Type B pancreatic cell (in vitro differentiated cells): ENCODE results near the gene ADAM12. TPM values are rescaled to one million over a fixed set of nuclear protein-coding genes. Genes with fewer than 3 reads are reported as not detected.
A peak's percentile ranks its signal among the peaks of the same experiment; 100 is the strongest.

Experiments used
- DNase-seq: peaks from one replicate; pipeline ENCODE4 v3.0.0; 2021; ENCODE audit warnings: mixed read lengths; ENCODE audit not compliant: unreplicated experiment; ENCODE audit errors: extremely low spot score
- H3K27ac Mint-ChIP-seq: 2 replicates; pipeline ENCODE4 v1.8.0; 2021; ENCODE audit warnings: mild to moderate bottlenecking, mixed read lengths
- H3K27me3 Mint-ChIP-seq: 2 replicates; pipeline ENCODE4 v1.8.0; 2021; ENCODE audit warnings: mixed read lengths
- H3K36me3 Mint-ChIP-seq: 2 replicates; pipeline ENCODE4 v1.8.0; 2021; ENCODE audit warnings: mixed read lengths
- H3K4me1 Mint-ChIP-seq: one replicate; pipeline ENCODE4 v1.8.0; 2021; ENCODE audit warnings: mixed read lengths; ENCODE audit not compliant: unreplicated experiment
- H3K4me3 Mint-ChIP-seq: 2 replicates; pipeline ENCODE4 v1.8.0; 2021; ENCODE audit warnings: mild to moderate bottlenecking, mixed read lengths
- H3K9me3 Mint-ChIP-seq: 2 replicates; pipeline ENCODE4 v1.8.0; 2021; ENCODE audit warnings: mixed read lengths
- total RNA-seq: library from RNA; stranded (reverse); gene quantifications from 2 replicates; pipeline ENCODE4 v1.2.1, GENCODE V29; 2021; ENCODE audit warnings: low replicate concordance
- TF ChIP-seq, protein P1 (sequence below): fragments of 200-600 bp; sonication (generic); conservative IDR thresholded peaks from 2 replicates; pipeline ENCODE4 v1.5.0; 2021; ENCODE audit warnings: antibody characterized with exemption, mild to moderate bottlenecking

The ADAM12 gene
- total RNA-seq, 1 donor from 2014 or later, result 31.6 TPM

DNA sequence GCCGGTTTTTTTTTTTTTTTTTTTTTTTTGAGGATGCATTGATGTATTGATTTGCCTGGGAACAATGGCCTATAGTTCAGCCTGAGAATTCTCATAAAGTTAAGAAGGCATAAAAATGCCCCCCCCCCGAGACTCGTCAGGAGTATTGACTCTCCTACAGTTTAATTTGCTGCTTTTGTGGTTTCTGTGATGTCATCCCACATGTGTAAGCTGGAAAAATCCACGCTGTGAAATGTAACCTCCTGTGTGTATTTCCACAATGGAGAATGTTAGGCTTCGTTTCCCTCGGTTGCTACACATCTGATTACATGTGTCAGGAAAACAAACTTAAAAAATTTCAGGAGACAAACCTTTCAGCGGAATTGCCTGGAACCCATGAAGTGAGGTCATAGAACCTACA, 374.0 kb downstream of the ADAM12 start:
- TF ChIP-seq, protein P1, sequence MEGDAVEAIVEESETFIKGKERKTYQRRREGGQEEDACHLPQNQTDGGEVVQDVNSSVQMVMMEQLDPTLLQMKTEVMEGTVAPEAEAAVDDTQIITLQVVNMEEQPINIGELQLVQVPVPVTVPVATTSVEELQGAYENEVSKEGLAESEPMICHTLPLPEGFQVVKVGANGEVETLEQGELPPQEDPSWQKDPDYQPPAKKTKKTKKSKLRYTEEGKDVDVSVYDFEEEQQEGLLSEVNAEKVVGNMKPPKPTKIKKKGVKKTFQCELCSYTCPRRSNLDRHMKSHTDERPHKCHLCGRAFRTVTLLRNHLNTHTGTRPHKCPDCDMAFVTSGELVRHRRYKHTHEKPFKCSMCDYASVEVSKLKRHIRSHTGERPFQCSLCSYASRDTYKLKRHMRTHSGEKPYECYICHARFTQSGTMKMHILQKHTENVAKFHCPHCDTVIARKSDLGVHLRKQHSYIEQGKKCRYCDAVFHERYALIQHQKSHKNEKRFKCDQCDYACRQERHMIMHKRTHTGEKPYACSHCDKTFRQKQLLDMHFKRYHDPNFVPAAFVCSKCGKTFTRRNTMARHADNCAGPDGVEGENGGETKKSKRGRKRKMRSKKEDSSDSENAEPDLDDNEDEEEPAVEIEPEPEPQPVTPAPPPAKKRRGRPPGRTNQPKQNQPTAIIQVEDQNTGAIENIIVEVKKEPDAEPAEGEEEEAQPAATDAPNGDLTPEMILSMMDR, result no peak
- DNase-seq, result no peak
- peaks cover 22% of the 10 kb centered on the region for H3K4me1 Mint-ChIP-seq
- no peaks in the 10 kb centered on the region for H3K27me3 Mint-ChIP-seq
- no peak overlapping the region for H3K4me3 Mint-ChIP-seq
- no peak overlapping the region for H3K27ac Mint-ChIP-seq
- H3K36me3 Mint-ChIP-seq, result peaks cover 21% of the 10 kb centered on the region
- no peaks in the 10 kb centered on the region for H3K9me3 Mint-ChIP-seq

DNA sequence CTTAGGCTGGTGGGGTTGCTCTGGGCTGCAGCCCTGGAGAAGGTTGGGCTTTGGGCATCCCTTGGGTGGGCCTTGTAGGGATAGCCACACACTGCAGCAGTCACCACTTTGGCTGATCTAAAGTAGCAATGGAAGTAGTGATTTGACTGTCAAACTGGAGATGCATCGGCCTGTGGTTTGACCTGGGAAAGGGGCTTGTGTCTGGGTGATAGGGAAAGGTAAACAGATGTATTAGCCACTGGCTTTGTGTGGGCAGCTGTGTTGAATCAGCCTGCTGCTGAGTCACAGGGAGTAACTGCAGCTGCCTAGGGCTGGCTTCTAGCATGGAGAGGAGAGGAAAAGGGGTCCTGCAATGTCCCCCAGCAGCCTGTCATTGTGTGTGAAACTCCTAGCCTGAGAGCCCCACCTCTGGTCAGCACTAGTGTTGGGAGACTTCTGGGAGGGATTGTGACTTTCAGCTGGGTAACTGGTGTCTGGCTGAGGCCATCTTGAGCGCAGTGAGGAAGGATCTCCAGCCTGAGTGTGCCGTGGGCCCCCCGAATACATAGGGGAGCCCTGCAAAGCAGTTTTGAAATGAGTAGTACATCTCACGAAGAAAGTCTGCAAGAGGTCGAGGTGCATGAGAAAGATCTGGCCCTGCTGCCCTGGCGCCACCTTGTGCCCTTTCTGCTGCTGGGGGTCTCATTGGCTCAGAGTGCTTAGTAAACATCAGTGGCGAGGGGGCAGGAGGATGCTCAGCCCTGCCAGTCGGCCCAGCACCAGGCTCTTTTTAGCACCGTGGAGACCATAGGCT, 374.6 kb downstream of the ADAM12 start:
- TF ChIP-seq, protein P1, result no peak
- Mint-ChIP-seq H3K36me3 (peaks cover 21% of the 10 kb centered on the region), H3K27ac (peak overlapping the region; percentile 25), H3K4me3 (no peak overlapping the region), H3K27me3 (no peaks in the 10 kb centered on the region), H3K4me1 (peaks cover 28% of the 10 kb centered on the region), H3K9me3 (no peaks in the 10 kb centered on the region)
- no peak for DNase-seq

DNA sequence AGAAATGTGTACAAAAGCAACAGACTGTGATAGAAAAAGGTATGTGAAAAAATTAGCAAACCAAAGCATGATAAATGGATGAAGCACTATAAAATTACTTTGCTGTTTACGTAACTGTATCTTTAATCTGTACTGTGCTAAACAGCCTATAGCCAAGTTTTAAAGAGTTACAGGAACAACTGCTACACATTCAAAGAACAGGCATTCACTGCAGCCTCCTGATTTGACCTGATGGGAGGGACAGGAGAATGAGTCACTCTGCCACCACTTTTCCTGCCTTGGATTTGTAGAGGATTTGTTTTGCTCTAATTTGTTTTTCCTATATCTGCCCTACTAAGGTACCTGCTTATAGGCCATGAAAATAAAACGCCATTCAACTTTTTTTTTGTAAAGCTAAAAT, 375.8 kb downstream of the ADAM12 start:
- Mint-ChIP-seq H3K4me1 (peaks cover 34% of the 10 kb centered on the region), H3K27me3 (no peaks in the 10 kb centered on the region), H3K36me3 (peaks cover 22% of the 10 kb centered on the region), H3K9me3 (no peaks in the 10 kb centered on the region), H3K4me3 (no peak overlapping the region), H3K27ac (no peak overlapping the region)
- TF ChIP-seq, protein P1, result no peak
- no peak for DNase-seq

DNA sequence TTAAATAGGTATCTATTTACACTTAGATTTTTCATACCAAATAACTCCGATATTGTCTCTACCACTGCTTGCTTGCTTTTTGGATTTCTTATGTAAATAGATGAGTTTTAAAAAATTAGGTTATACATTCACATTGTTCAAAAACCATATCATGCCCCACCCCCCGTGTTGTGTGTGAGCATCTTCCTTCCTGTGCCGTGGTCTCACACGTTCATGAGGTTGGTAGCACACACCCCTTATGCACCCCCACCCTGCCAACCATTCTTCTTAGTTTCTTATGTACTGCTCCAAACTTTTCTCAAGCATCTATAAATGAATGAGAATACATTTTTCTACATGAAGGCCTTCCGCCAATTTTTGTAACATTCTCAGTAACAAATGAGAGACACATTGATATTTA, 376.3 kb downstream of the ADAM12 start:
- Mint-ChIP-seq H3K4me3 (no peak overlapping the region), H3K27me3 (no peaks in the 10 kb centered on the region), H3K9me3 (no peaks in the 10 kb centered on the region), H3K36me3 (peaks cover 18% of the 10 kb centered on the region), H3K4me1 (peaks cover 34% of the 10 kb centered on the region), H3K27ac (no peak overlapping the region)
- TF ChIP-seq, protein P1, result no peak
- DNase-seq, result no peak

DNA sequence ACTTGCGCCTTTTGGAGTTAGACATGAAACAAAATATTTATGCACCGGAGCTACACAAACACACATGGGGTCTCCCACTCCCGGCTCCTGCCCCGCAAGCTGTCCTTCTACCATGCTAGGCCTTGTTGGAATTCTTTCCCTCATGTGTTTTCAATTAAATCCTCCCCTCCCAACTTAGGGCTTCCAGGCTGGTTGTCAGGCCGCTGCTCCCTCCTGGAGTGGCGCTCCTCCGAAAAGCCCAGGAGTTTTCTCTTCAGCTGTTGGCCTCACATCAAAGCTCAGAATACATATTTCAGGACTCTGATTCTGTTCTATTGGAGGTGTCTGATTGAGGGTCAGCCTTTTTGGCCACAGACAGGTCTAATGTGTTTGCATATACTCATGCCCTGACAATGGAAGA, 378.6 kb downstream of the ADAM12 start:
- Mint-ChIP-seq H3K36me3 (peaks cover 20% of the 10 kb centered on the region), H3K4me3 (no peak overlapping the region), H3K27me3 (no peaks in the 10 kb centered on the region), H3K9me3 (no peaks in the 10 kb centered on the region), H3K27ac (peak overlapping the region; percentile 34), H3K4me1 (peaks cover 31% of the 10 kb centered on the region)
- TF ChIP-seq, protein P1, result no peak
- DNase-seq, result no peak
